HepG2 (cell line): Measurements from ENCODE around the gene SMIM38. TPM values are rescaled to one million over a fixed set of nuclear protein-coding genes. Genes with fewer than 3 reads are reported as not detected.
A peak's percentile ranks its signal among the peaks of the same experiment; 100 is the strongest.

Source experiments
- ARID2 ChIP-seq: sonication (generic); formaldehyde crosslinking; IDR thresholded peaks from 2 replicates; pipeline ENCODE4 v1.8.1; 2022; ENCODE audit warnings: mild to moderate bottlenecking, missing genetic modification reagents, borderline replicate concordance
- CREBL2 ChIP-seq: sonication (generic); formaldehyde crosslinking; IDR thresholded peaks from 2 replicates; pipeline ENCODE4 v1.8.1; 2023; ENCODE audit warnings: missing genetic modification reagents, mild to moderate bottlenecking, borderline replicate concordance
- DRAP1 ChIP-seq: IDR thresholded peaks from 2 replicates; pipeline ENCODE4 v1.6.1; 2016; ENCODE audit warnings: missing genetic modification reagents, missing compliant biosample characterization
- ETV5 ChIP-seq: IDR thresholded peaks from 2 replicates; pipeline ENCODE4 v1.6.1; 2018; ENCODE audit warnings: missing biosample characterization, missing genetic modification reagents, inconsistent platforms, borderline replicate concordance
- GFI1 ChIP-seq: sonication (generic); formaldehyde crosslinking; IDR thresholded peaks from 2 replicates; pipeline ENCODE4 v1.5.0; 2020; ENCODE audit warnings: missing genetic modification reagents, mild to moderate bottlenecking, borderline replicate concordance
- GLI4 ChIP-seq: sonication (generic); formaldehyde crosslinking; IDR thresholded peaks from 2 replicates; pipeline ENCODE4 v1.5.1; 2020; ENCODE audit warnings: missing genetic modification reagents, mild to moderate bottlenecking, moderate library complexity, borderline replicate concordance
- KAT7 ChIP-seq: IDR thresholded peaks from 2 replicates; pipeline ENCODE4 v1.6.1; 2018; ENCODE audit warnings: borderline replicate concordance, missing compliant biosample characterization
- NRL ChIP-seq: sonication (generic); formaldehyde crosslinking; IDR thresholded peaks from 2 replicates; pipeline ENCODE4 v1.5.0; 2020; ENCODE audit warnings: missing genetic modification reagents, mild to moderate bottlenecking, moderate library complexity, borderline replicate concordance
- RBAK ChIP-seq: sonication (generic); formaldehyde crosslinking; IDR thresholded peaks from 2 replicates; pipeline ENCODE4 v1.5.1; 2020; ENCODE audit warnings: mild to moderate bottlenecking, missing genetic modification reagents
- RNF2 ChIP-seq: fragments of 450-650 bp; conservative IDR thresholded peaks from 2 replicates; pipeline ENCODE4 v1.6.1; 2016; ENCODE audit warnings: low read depth
- SOX13 ChIP-seq, 3 experiments: fragments of 450-650 bp in 1 of 3; sonication (generic) in 1 of 3; formaldehyde crosslinking in 1 of 3; IDR thresholded peaks in 2 of 3; conservative IDR thresholded peaks in 1 of 3; 2 replicates each; pipeline versions ENCODE4 v1.5.0 to v1.6.1; 2016 to 2020; ENCODE audit warnings: antibody characterized with exemption in 1 of 3, mild to moderate bottlenecking in 1 of 3, missing compliant biosample characterization in 1 of 3, missing genetic modification reagents in 1 of 3, moderate library complexity in 1 of 3
- STAT6 ChIP-seq: sonication (generic); formaldehyde crosslinking; IDR thresholded peaks from 2 replicates; pipeline ENCODE4 v1.4.0; 2020; ENCODE audit warnings: missing genetic modification reagents, mild to moderate bottlenecking, borderline replicate concordance
- YEATS4 ChIP-seq: sonication (generic); formaldehyde crosslinking; IDR thresholded peaks from 2 replicates; pipeline ENCODE4 v1.4.0; 2020; ENCODE audit warnings: missing genetic modification reagents, borderline replicate concordance
- ZBTB49 ChIP-seq: sonication (generic); formaldehyde crosslinking; IDR thresholded peaks from 2 replicates; pipeline ENCODE4 v1.4.0; 2020; ENCODE audit warnings: missing genetic modification reagents, borderline replicate concordance
- ZMAT3 ChIP-seq: sonication (generic); formaldehyde crosslinking; conservative IDR thresholded peaks from 2 replicates; pipeline ENCODE4 v1.7.0; 2021; ENCODE audit warnings: missing genetic modification reagents
- ZNF251 ChIP-seq: sonication (generic); formaldehyde crosslinking; IDR thresholded peaks from 2 replicates; pipeline ENCODE4 v1.9.0; 2021; ENCODE audit warnings: mild to moderate bottlenecking, missing genetic modification reagents
- ZNF33B ChIP-seq: sonication (generic); formaldehyde crosslinking; IDR thresholded peaks from 2 replicates; pipeline ENCODE4 v1.5.1; 2020; ENCODE audit warnings: mild to moderate bottlenecking, missing genetic modification reagents
- ZNF354B ChIP-seq: sonication (generic); formaldehyde crosslinking; IDR thresholded peaks from 2 replicates; pipeline ENCODE4 v1.8.0; 2022; ENCODE audit warnings: mild to moderate bottlenecking, missing genetic modification reagents
- ZNF543 ChIP-seq: sonication (generic); formaldehyde crosslinking; IDR thresholded peaks from 2 replicates; pipeline ENCODE4 v1.4.0; 2020; ENCODE audit warnings: mild to moderate bottlenecking, missing genetic modification reagents
- ZNF670 ChIP-seq: sonication (generic); formaldehyde crosslinking; IDR thresholded peaks from 2 replicates; pipeline ENCODE4 v1.8.0; 2022; ENCODE audit warnings: mild to moderate bottlenecking, missing genetic modification reagents, borderline replicate concordance
- ZNF800 ChIP-seq: sonication (generic); formaldehyde crosslinking; IDR thresholded peaks from 2 replicates; pipeline ENCODE4 v1.4.0; 2020; ENCODE audit warnings: missing genetic modification reagents
- ZSCAN9 ChIP-seq: IDR thresholded peaks from 2 replicates; pipeline ENCODE4 v1.6.1; 2016; ENCODE audit warnings: borderline replicate concordance
- polyA plus RNA-seq, 8 experiments: library from polyadenylated mRNA; depleted of rRNA in 3 of 8; stranded (reverse) in 7 of 8; unstranded in 1 of 8; fragments of >200 nt; fragmentation: Illumina TruSeq in 4 of 8; extraction: Trizol in 4 of 8; gene quantifications; 2 replicates each; pipeline versions ENCODE4 v1.2.1 to v1.2.3, GENCODE V29; 2011 to 2016; ENCODE audit warnings: low read depth in 4 of 8, missing spikeins in 1 of 8, mixed read lengths in 1 of 8; ENCODE audit not compliant: insufficient read depth in 1 of 8
- total RNA-seq, 5 experiments: library from RNA; depleted of rRNA; stranded (reverse); fragments of >200 nt; fragmentation: Illumina TruSeq; extraction: Trizol; gene quantifications; 2 replicates each; pipeline ENCODE4 v1.2.3, GENCODE V29; 2016; ENCODE audit warnings: low read depth in 1 of 5

SMIM38 gene
- total and polyA plus RNA-seq, 2 of the 13 experiments (the other 11 are each of a cell fraction or from before 2014, with no cell fraction given): 0.30 to 0.40 TPM

GRCh38 chr11:69131644-69132300, 24.0 kb upstream of the SMIM38 start (continued):
- TF ChIP-seq ARID2 (CRISPR knock-in tag) (no peak), YEATS4 (CRISPR knock-in tag) (no peak), ZNF33B (CRISPR knock-in tag) (no peak), ETV5 (CRISPR knock-in tag) (no peak), NRL (CRISPR knock-in tag) (0 out of 2 replicates have a peak, but pooled peaks have one; percentile 32), RNF2 (no peak), GFI1 (CRISPR knock-in tag) (no peak), DRAP1 (CRISPR knock-in tag) (no peak; the same call in 1 of the 2 replicates), ZNF251 (CRISPR knock-in tag) (no peak), SOX13 (IDR thresholded peaks at IDR 0.05) (no peak), SOX13 (CRISPR knock-in tag; conservative IDR thresholded peaks at IDR 0.05 in 1 of 2, IDR thresholded peaks at IDR 0.05 in 1 of 2) (peak in 1 of 2 experiments; percentile 18; a peak in 1 of 4 replicates), ZNF354B (CRISPR knock-in tag) (no peak), STAT6 (CRISPR knock-in tag) (no peak), RBAK (no peak), ZNF670 (CRISPR knock-in tag) (no peak), GLI4 (CRISPR knock-in tag) (no peak), ZNF800 (no peak), ZBTB49 (CRISPR knock-in tag) (no peak), KAT7 (CRISPR knock-in tag) (no peak), ZMAT3 (CRISPR knock-in tag) (0 out of 2 replicates have a peak, but pooled peaks have one; percentile 58), CREBL2 (CRISPR knock-in tag) (no peak), ZSCAN9 (CRISPR knock-in tag) (no peak), ZNF543 (no peak)
